OCI-LY7 (cell line): ENCODE data around the gene SPATA13.

Experiments
- CTCF ChIP-seq: fragments of 200-600 bp; sonication (generic); conservative IDR thresholded peaks from 2 replicates; pipeline ENCODE4 v1.5.1; 2014; ENCODE audit warnings: mild to moderate bottlenecking, antibody characterized with exemption, low read length, moderate library complexity, mixed read lengths
- EZH2phosphoT487 ChIP-seq: fragments of 200-600 bp; sonication (generic); IDR thresholded peaks from 2 replicates; pipeline ENCODE4 v1.6.1; 2018; ENCODE audit warnings: low read depth, borderline replicate concordance, mild to moderate bottlenecking, mixed run types, antibody characterized with exemption, low read length, moderate library complexity, mixed read lengths

DNA sequence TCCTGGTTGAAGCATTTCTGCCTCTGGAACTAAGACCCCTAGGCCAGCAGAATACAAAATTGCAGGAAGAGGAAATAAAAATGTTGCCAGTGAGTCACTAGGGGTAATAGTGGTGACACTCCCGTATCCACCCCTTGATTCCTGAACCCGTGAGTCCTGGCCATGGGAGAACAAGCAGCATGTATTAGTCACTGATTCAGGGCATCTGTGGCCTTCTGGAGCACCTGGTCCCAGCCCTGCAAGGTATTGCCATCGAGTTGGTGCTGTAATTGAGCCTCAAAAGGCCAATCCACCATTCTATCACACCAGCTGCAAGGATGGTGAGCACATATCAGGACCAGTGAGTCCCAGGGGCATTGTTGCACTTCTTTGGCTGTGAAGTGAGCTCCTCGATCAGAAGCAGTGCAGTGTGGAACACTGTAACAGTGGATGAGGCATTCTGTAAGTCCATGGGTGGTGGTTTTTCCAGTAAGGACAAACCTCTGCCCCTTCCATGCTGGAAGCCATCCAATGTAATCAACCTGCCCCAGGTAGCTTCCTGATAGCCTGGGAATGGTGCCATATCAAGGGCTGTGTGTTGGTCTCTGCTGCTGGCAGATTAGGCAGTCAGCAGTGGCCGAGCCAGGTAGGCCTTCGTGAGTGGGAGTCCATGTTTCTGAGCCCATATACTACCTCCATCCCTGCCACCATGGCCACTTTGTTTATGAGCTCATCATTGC lies 188.4 kb downstream of the SPATA13 start:
- TF ChIP-seq CTCF = no peak
- TF ChIP-seq EZH2phosphoT487 = no peak
